Measurements from ENCODE around the gene KIDINS220.

KIDINS220 gene

GRCh38 chr2:8720741-8721140 lies 116.7 kb downstream of the KIDINS220 start:
- H3K4me1 ChIP-seq (ENCODE audit: control insufficient read depth, insufficient read depth, low read length) = no peaks in the 10 kb centered on the region
- H3K27ac ChIP-seq (ENCODE audit: low read depth, low read length) = no peak overlapping the region
- H3K4me3 ChIP-seq (ENCODE audit: low read depth, low read length) = no peak overlapping the region
- H3K9me3 ChIP-seq (ENCODE audit: control insufficient read depth, insufficient read depth, low read length) = no peaks in the 10 kb centered on the region
- no peaks in the 10 kb centered on the region for H3K27me3 ChIP-seq (ENCODE audit: control insufficient read depth, insufficient read depth, low read length)
- H3K9ac ChIP-seq (ENCODE audit: low read depth, low read length) = no peak overlapping the region
- no peaks in the 10 kb centered on the region for H3K36me3 ChIP-seq (ENCODE audit: control insufficient read depth, insufficient read depth, low read length)

- Histone ChIP-seq H3K27ac (ENCODE audit: low read depth, low read length) (no peak overlapping the region), H3K4me3 (ENCODE audit: low read depth, low read length) (no peak overlapping the region), H3K4me1 (ENCODE audit: control insufficient read depth, insufficient read depth, low read length) (no peaks in the 10 kb centered on the region), H3K36me3 (ENCODE audit: control insufficient read depth, insufficient read depth, low read length) (no peaks in the 10 kb centered on the region), H3K27me3 (ENCODE audit: control insufficient read depth, insufficient read depth, low read length) (no peaks in the 10 kb centered on the region), H3K9me3 (ENCODE audit: control insufficient read depth, insufficient read depth, low read length) (no peaks in the 10 kb centered on the region), H3K9ac (ENCODE audit: low read depth, low read length) (no peak overlapping the region)
Observed at GRCh38 chr2:8719528-8719927, 117.9 kb downstream of the KIDINS220 start.

GRCh38 chr2:8714971-8715370 lies 122.4 kb downstream of the KIDINS220 start:
- Histone ChIP-seq H3K36me3 (ENCODE audit: control insufficient read depth, insufficient read depth, low read length) (no peaks in the 10 kb centered on the region), H3K9ac (ENCODE audit: low read depth, low read length) (no peak overlapping the region), H3K4me3 (ENCODE audit: low read depth, low read length) (no peak overlapping the region), H3K27me3 (ENCODE audit: control insufficient read depth, insufficient read depth, low read length) (no peaks in the 10 kb centered on the region), H3K27ac (ENCODE audit: low read depth, low read length) (no peak overlapping the region), H3K9me3 (ENCODE audit: control insufficient read depth, insufficient read depth, low read length) (no peaks in the 10 kb centered on the region), H3K4me1 (ENCODE audit: control insufficient read depth, insufficient read depth, low read length) (no peaks in the 10 kb centered on the region)

- Histone ChIP-seq H3K9me3 (ENCODE audit: control insufficient read depth, insufficient read depth, low read length) (no peaks in the 10 kb centered on the region), H3K27ac (ENCODE audit: low read depth, low read length) (no peak overlapping the region), H3K4me1 (ENCODE audit: control insufficient read depth, insufficient read depth, low read length) (no peaks in the 10 kb centered on the region), H3K36me3 (ENCODE audit: control insufficient read depth, insufficient read depth, low read length) (no peaks in the 10 kb centered on the region), H3K27me3 (ENCODE audit: control insufficient read depth, insufficient read depth, low read length) (no peaks in the 10 kb centered on the region), H3K4me3 (ENCODE audit: low read depth, low read length) (no peak overlapping the region), H3K9ac (ENCODE audit: low read depth, low read length) (no peak overlapping the region)
Observed at GRCh38 chr2:8714283-8714682, 123.1 kb downstream of the KIDINS220 start.

- H3K27me3 ChIP-seq (ENCODE audit: control insufficient read depth, insufficient read depth, low read length) = no peaks in the 10 kb centered on the region
- no peak overlapping the region for H3K4me3 ChIP-seq (ENCODE audit: low read depth, low read length)
- no peaks in the 10 kb centered on the region for H3K4me1 ChIP-seq (ENCODE audit: control insufficient read depth, insufficient read depth, low read length)
- no peaks in the 10 kb centered on the region for H3K9me3 ChIP-seq (ENCODE audit: control insufficient read depth, insufficient read depth, low read length)
- H3K36me3 ChIP-seq (ENCODE audit: control insufficient read depth, insufficient read depth, low read length) = no peaks in the 10 kb centered on the region
- H3K9ac ChIP-seq (ENCODE audit: low read depth, low read length) = no peak overlapping the region
- no peak overlapping the region for H3K27ac ChIP-seq (ENCODE audit: low read depth, low read length)
Observed at GRCh38 chr2:8710951-8711350, 126.5 kb downstream of the KIDINS220 start.

- no peaks in the 10 kb centered on the region for H3K27me3 ChIP-seq (ENCODE audit: control insufficient read depth, insufficient read depth, low read length)
- H3K4me1 ChIP-seq (ENCODE audit: control insufficient read depth, insufficient read depth, low read length) = no peaks in the 10 kb centered on the region
- H3K9ac ChIP-seq (ENCODE audit: low read depth, low read length) = no peak overlapping the region
- no peaks in the 10 kb centered on the region for H3K9me3 ChIP-seq (ENCODE audit: control insufficient read depth, insufficient read depth, low read length)
- H3K4me3 ChIP-seq (ENCODE audit: low read depth, low read length) = no peak overlapping the region
- no peak overlapping the region for H3K27ac ChIP-seq (ENCODE audit: low read depth, low read length)
- no peaks in the 10 kb centered on the region for H3K36me3 ChIP-seq (ENCODE audit: control insufficient read depth, insufficient read depth, low read length)
Observed at GRCh38 chr2:8709611-8710010, 127.8 kb downstream of the KIDINS220 start.

- H3K27me3 ChIP-seq (ENCODE audit: control insufficient read depth, insufficient read depth, low read length) = no peaks in the 10 kb centered on the region
- no peak overlapping the region for H3K4me3 ChIP-seq (ENCODE audit: low read depth, low read length)
- H3K4me1 ChIP-seq (ENCODE audit: control insufficient read depth, insufficient read depth, low read length) = no peaks in the 10 kb centered on the region
- no peaks in the 10 kb centered on the region for H3K9me3 ChIP-seq (ENCODE audit: control insufficient read depth, insufficient read depth, low read length)
- no peaks in the 10 kb centered on the region for H3K36me3 ChIP-seq (ENCODE audit: control insufficient read depth, insufficient read depth, low read length)
- no peak overlapping the region for H3K9ac ChIP-seq (ENCODE audit: low read depth, low read length)
- no peak overlapping the region for H3K27ac ChIP-seq (ENCODE audit: low read depth, low read length)
Observed at GRCh38 chr2:8704906-8705305, 132.5 kb downstream of the KIDINS220 start.

GRCh38 chr2:8701681-8702379 lies 135.6 kb downstream of the KIDINS220 start:
- no peaks in the 10 kb centered on the region for H3K9me3 ChIP-seq (ENCODE audit: control insufficient read depth, insufficient read depth, low read length)
- H3K4me3 ChIP-seq (ENCODE audit: low read depth, low read length) = no peak overlapping the region
- no peak overlapping the region for H3K27ac ChIP-seq (ENCODE audit: low read depth, low read length)
- no peaks in the 10 kb centered on the region for H3K27me3 ChIP-seq (ENCODE audit: control insufficient read depth, insufficient read depth, low read length)
- H3K9ac ChIP-seq (ENCODE audit: low read depth, low read length) = no peak overlapping the region
- no peaks in the 10 kb centered on the region for H3K36me3 ChIP-seq (ENCODE audit: control insufficient read depth, insufficient read depth, low read length)
- H3K4me1 ChIP-seq (ENCODE audit: control insufficient read depth, insufficient read depth, low read length) = no peaks in the 10 kb centered on the region

GRCh38 chr2:8699839-8700238 lies 137.6 kb downstream of the KIDINS220 start:
- no peaks in the 10 kb centered on the region for H3K4me1 ChIP-seq (ENCODE audit: control insufficient read depth, insufficient read depth, low read length)
- no peaks in the 10 kb centered on the region for H3K27me3 ChIP-seq (ENCODE audit: control insufficient read depth, insufficient read depth, low read length)
- H3K27ac ChIP-seq (ENCODE audit: low read depth, low read length) = no peak overlapping the region
- H3K36me3 ChIP-seq (ENCODE audit: control insufficient read depth, insufficient read depth, low read length) = no peaks in the 10 kb centered on the region
- H3K9me3 ChIP-seq (ENCODE audit: control insufficient read depth, insufficient read depth, low read length) = no peaks in the 10 kb centered on the region
- H3K4me3 ChIP-seq (ENCODE audit: low read depth, low read length) = no peak overlapping the region
- H3K9ac ChIP-seq (ENCODE audit: low read depth, low read length) = no peak overlapping the region

GRCh38 chr2:8697190-8697589 lies 140.2 kb downstream of the KIDINS220 start:
- H3K27me3 ChIP-seq (ENCODE audit: control insufficient read depth, insufficient read depth, low read length) = 0 out of 2 replicates have a peak, but pooled peaks cover 4% of the 10 kb centered on the region
- H3K4me1 ChIP-seq (ENCODE audit: control insufficient read depth, insufficient read depth, low read length) = peaks cover 3% of the 10 kb centered on the region; the same call in 1 of the 2 replicates
- H3K27ac ChIP-seq (ENCODE audit: low read depth, low read length) = no peak overlapping the region
- H3K4me3 ChIP-seq (ENCODE audit: low read depth, low read length) = no peak overlapping the region
- H3K36me3 ChIP-seq (ENCODE audit: control insufficient read depth, insufficient read depth, low read length) = no peaks in the 10 kb centered on the region
- no peak overlapping the region for H3K9ac ChIP-seq (ENCODE audit: low read depth, low read length)
- no peaks in the 10 kb centered on the region for H3K9me3 ChIP-seq (ENCODE audit: control insufficient read depth, insufficient read depth, low read length)

- Histone ChIP-seq H3K4me3 (ENCODE audit: low read depth, low read length) (no peak overlapping the region), H3K36me3 (ENCODE audit: control insufficient read depth, insufficient read depth, low read length) (no peaks in the 10 kb centered on the region), H3K27ac (ENCODE audit: low read depth, low read length) (no peak overlapping the region), H3K4me1 (ENCODE audit: control insufficient read depth, insufficient read depth, low read length) (peaks cover 3% of the 10 kb centered on the region; the same call in 1 of the 2 replicates), H3K9ac (ENCODE audit: low read depth, low read length) (no peak overlapping the region), H3K9me3 (ENCODE audit: control insufficient read depth, insufficient read depth, low read length) (no peaks in the 10 kb centered on the region), H3K27me3 (ENCODE audit: control insufficient read depth, insufficient read depth, low read length) (0 out of 2 replicates have a peak, but pooled peaks cover 4% of the 10 kb centered on the region)
Observed at GRCh38 chr2:8694737-8695136, 142.7 kb downstream of the KIDINS220 start.

All from HUES48 (cell line).